Bladder microvascular endothelial cell (primary cell): Measurements from ENCODE around the gene MED23. TPM values are rescaled to one million over a fixed set of nuclear protein-coding genes. Genes with fewer than 3 reads are reported as not detected.

ENCODE experiments used
- total RNA-seq: library from RNA; depleted of rRNA; stranded (reverse); fragments of >200 nt; gene quantifications from 2 replicates; pipeline ENCODE4 v1.2.3, GENCODE V29; 2014

Gene MED23
- 20.7 and 51.0 TPM in 2 replicates for total RNA-seq

GRCh38 chr6:131627724-131628682 lies at the start of gene MED23:
Gene MED23 (minus strand): TSS chr6:131628242. CDS start chr6:131628049, 193 bp downstream.

GRCh38 chr6:131636880-131637792 lies 9.1 kb upstream of the MED23 start, which contains the start of gene ENPP3:
Gene ENPP3 (plus strand): TSS chr6:131637302. CDS start chr6:131637385, 83 bp downstream.

GRCh38 chr6:131572686-131573415 lies 55.2 kb downstream of the MED23 start, which contains the start of gene ARG1:
Gene ARG1 (plus strand): TSS chr6:131573226. CDS start chr6:131573283, 57 bp downstream.

Other genes with a start within 250 kb of the MED23 start
- gene ARG1, start 55.0 kb downstream of the MED23 start, total RNA-seq, result not detected in 2 replicates
- 1.5 TPM in 1 of 2 replicates, not detected in the other for gene ENPP3, start 9.1 kb upstream of the MED23 start, total RNA-seq
- not detected in 2 replicates for gene OR2A4, start 73.2 kb upstream of the MED23 start, total RNA-seq
- not detected in 2 replicates for gene CTAGE9, start 82.8 kb upstream of the MED23 start, total RNA-seq
- gene ENPP1, start 179.8 kb upstream of the MED23 start, total RNA-seq, result 0.31 and 0.32 TPM in 2 replicates